HG02840 (cell line): ENCODE results near the gene CCNL2.

Source experiments
- ATAC-seq: cut with Tn5 transposase; IDR thresholded peaks from one replicate; pipeline ENCODE4 v1.9.1; 2021; ENCODE audit warnings: mild to moderate bottlenecking, moderate library complexity, moderate number of reproducible peaks; ENCODE audit not compliant: unreplicated experiment, low FRiP score

The CCNL2 gene

DNA sequence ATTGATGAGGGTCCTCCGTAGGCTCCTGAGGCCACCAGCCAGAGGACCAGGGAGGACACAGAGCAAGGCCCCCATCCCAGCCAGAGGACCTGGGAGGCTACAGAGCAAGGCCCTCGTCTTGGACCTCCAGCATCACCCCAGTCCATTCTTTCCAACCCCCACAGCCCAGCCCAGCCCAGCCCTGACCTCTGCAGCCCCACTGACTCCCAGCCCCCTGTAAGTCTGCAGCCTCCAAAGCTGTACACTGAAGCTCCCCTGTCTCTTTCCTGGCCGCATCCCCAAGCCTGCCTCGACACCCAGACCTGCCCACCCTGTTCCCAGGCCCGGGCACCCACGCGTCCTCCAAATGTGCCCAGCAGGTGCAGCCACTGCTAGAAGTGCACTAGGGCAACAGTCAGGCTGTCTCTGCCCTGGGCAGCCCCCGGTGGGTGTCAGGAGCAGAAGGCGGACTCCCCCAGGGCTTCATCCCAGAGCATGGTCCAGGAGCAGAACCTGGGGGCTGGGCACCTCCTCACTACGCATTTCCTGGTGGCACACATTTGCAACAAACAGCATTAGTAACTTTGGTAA, 52.0 kb downstream of the CCNL2 start:
- ATAC-seq, result no peak

DNA sequence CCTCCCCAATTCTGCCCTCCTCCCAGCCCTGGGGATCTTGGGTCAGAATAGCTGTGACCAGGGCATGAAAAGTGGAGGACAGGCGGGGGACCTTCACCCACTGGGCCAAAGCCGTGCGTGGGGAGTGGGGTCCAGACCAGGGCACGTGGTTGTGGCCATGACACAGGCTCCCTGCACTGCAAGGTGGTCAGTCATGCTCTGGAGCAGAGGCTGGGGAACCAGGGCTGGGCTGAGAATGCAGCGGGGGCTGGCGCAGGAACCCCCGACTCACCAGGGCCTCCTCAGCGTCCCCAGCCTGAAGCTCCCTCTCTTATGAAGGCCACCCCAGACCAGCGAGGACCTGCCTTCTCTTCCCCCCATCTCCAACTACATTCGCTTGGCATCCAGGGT, 52.6 kb downstream of the CCNL2 start:
- ATAC-seq, result no peak

DNA sequence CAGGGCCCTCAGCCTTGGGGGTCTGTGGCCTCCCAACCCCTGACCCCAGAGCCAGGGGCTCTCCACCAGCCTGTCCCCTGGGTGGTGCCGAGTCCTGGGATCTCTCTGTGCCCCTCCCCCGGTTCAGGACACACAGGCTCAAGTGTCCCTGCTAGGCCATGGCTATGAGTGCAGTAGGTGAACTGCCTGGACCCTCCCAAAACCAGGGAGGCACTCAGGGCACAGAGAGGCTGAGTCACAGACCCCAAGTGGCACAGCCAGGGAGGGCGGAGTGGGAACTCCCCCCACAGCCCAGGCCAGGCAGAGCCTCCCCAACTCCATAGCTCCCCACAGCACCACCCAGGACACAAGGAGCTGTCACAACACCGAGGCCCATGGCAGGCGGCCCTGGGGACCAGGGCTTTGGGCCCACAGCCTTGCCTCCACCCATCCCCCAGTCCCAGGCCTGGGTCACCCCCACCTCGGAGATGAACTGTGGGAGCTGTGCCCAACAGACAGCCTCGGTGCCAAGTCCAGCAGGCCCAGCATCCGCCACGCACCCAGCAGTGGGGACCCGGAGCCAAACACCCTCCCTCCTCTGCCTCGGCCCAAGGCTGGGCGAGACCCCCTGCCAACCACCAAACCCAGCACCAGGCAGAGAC, 53.2 kb downstream of the CCNL2 start:
- ATAC-seq, result no peak

DNA sequence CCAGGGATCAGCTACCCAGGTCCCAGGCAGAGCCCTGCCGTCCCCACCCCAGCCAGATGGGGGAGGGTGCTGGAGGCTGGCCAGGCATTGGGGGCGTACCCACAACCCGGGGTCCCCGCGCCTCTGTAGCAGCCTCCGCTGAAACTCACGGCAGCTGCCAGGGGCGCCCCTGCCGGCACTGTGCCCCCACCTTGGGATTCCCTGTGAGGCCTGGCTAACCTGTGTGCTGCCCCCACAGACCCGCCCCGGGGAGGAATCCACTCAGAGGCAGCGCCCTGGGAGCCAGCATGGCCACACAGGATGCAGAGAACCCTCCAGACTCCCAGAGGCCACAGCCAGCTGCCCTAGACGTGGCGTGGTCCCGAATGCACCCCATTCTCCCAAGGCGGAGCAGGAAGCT, 53.8 kb downstream of the CCNL2 start:
- no peak for ATAC-seq

DNA sequence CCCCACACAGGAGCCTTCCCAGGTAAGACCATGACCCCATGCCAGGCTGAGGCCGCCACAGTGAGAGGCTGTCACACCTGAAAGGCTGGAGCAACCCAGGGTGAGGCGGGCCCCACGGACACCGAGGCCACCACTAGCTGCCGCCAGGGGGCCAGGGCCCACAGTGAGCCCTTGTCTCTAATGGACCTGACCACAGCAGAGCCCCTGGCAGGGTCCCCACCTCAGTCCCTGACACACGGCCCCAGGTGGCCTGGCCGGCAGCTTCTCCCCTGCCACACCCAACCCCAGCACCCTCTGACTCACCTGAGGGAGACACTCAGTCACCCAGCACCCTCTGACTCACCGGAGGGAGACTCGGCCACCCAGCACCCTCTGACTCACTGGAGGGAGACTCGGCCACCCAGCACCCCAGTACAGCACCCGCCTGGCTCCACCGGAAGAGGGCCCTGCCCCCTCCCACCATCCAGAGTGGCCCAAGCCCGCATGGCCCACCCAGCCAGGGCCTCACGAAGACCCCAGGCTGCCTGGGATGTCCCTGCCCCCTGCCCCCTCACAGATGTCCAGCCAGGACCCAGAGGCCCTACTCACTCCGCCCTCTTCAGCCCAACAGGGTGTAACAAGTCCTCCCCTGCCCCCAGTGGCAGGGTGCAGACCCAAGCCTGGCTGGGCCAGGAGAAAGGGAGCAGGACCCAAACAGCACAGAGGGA, 54.3 kb downstream of the CCNL2 start:
- no peak for ATAC-seq

DNA sequence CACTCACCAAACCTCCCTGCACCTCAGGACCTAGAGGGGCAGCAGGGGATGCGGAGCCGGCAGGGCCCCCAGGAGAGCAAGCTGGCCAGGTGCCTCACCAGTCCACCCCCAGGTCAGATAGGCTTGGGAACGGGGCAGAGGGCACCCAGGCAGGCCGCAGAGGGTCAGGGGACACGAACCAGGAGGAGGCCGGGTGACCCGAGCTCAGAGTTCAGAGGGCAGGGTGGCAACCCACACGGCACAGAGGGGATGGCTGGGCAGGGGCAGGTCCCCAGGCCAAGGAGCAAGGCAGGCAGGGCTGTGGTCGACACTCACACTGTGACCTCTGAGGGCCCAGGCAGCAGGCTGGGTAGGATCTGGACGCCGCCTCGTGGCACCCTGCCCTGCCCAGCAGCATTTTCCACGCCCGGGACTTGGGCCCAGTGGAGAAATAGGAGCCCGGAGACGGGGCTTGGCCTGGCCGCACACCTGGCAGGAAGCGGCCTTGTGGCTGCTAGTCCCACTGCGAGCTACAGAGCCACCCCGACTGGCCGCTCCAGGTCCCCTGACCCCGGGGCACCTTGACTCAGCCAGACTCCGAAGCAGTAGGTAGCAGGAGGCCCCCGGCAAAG, 55.2 kb downstream of the CCNL2 start:
- ATAC-seq, result no peak

DNA sequence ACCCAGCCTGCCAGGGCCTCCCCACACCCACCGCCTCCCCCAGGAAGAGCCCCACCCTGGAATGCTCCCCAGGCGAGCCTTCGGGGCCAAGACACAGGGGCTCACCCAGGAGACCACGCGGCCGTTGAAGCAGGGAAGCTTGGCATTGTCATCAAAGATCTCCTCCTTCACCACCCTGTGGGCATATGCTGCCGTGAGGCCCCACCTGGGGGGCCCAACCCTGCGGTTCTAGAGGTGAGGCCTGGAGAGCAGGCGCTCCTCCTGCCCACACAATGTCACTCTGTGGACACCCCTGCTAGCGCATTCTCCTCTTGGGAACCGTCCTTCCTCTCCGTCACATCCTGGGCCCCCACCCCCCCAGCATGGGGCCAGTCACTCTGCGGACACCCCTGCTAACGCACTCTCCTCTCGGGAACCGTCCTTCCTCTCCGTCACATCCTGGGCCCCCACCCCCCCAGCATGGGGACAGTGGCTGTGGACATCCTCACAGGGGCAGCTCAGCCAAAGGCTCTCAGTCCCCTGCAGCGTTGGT, 56.5 kb downstream of the CCNL2 start:
- ATAC-seq, result no peak

DNA sequence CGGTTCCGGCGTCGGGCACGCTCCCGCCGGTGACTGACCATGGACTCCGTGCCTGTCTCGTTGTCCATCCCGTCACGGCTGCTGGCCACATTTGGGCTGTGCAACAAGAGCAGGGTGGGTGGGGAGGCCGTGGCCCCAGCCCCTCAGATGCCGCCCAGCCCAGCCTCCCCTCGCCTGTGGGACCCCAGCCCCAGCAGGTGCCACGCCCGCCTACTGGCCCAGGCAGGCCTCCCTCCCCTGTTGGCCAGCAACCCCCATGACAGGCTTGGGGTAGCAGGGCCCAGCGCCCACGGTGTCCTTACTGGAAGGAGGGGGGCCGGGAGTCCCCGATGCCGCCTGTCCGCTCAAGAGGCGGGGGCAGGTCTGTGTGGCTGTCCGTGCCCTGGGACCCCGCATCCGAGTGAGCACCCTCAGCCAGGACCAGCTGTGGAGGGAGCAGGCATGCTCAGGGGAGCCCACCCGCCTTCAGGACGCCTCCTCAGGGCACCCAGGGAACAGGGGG, 57.0 kb downstream of the CCNL2 start:
- ATAC-seq, result no peak

DNA sequence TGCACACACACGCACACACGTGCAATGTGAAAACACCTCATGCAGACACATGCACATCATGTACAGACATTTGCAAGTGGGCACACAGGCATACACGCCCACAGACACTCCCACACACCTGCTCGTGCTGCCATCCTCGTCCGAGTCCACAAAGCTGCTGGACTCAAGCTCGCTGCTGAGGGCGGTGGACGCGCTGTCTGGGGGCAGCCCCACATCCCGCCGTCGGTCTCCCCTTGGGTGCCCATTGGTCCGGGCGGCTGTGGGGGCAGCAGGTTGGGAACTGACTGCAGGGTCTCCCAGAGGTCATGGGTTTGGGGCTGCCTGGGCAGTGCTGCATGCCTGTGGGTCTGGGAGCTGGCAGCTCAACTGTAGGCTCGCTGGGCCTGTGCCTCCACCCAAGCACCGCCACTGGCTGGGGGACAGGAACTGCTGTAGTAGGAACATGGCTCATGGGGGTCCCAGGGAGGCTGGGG, 57.5 kb downstream of the CCNL2 start:
- no peak for ATAC-seq

DNA sequence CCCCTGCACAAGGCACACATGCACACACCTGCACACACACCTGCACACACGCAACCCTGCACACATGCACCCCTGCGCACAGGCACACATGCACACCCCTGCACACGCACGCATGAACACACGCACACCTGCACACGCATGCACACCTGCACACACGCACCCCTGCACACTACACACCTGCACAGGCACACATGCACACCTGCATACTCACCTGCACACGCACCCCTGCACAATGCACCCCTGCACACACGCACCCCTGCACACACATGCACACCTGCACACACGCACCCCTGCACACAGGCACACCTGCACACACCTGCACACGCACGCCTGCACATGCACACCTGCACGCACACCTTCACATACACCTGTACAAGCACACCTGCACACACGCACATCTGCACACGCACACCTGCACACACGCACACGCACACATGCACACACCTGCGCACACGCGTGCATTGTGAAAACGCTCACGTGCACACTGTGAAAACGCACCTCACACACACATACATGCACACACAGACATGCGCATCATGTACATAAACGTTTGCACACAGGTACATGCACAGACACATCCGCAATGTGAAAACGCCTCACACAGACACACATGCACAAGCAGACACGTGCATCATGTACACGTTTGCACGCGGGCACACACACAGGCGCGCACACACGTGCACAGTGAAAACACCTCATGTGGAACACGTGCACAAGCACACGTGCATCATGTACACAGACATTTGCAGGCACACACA, 58.2 kb downstream of the CCNL2 start:
- ATAC-seq, result no peak

DNA sequence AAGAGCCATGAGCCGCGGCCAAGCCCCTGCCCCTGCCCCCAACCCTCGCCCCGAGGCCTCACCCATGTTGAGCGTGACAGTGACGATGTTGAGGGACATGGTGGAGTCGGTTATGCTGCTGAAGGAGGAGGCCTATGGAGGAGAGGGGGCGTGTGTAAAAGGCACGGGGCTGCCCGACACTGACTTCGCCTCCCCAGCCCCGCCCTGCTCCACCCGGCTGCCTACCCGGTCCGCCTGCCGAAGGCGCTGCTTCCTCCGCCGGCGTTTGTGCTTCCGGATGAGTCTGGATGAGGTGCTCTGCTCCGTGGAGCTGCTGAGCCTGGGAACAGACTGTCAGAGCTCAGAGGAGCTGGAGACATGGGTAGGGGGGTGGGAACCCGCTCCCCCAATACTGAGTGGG, 59.0 kb downstream of the CCNL2 start:
- no peak for ATAC-seq

DNA sequence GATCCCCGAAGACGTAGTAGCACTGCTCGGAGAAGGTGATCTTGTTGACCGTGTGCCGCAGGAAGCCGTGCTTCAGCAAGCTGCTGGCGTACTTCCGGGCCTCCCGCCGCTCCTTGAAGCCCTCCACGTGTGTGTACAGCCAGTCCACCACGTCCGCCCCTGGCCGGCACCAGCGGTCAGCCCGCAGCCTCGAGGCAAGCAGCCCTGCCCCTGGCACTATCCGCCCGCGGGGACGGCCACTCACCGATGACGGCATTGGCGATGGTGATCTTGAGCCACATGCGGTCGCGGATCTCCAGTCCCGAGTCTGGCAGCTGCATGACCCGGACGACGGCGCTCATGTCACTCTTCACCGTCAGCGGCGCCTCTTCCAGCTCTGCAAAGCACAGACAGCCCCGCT, 60.9 kb downstream of the CCNL2 start:
- ATAC-seq, result no peak

DNA sequence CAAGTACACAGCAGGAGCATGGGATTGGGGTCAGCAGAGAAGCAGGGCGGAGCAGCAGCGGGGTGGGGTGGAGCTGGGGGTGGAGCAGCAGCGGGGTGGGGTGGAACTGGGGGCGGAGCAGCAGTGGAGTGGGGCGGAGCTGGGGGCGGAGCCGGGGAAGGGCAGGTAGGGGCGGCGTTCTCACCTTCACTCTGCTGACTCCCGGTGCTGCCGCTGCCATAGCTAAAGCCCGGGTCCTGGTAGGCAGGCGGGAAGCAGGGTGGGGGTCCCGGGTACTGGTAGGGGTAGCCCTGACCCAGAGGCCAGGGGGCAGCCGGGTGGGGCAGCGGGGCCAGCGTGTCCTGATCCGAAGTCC, 61.4 kb downstream of the CCNL2 start:
- ATAC-seq, result no peak

DNA sequence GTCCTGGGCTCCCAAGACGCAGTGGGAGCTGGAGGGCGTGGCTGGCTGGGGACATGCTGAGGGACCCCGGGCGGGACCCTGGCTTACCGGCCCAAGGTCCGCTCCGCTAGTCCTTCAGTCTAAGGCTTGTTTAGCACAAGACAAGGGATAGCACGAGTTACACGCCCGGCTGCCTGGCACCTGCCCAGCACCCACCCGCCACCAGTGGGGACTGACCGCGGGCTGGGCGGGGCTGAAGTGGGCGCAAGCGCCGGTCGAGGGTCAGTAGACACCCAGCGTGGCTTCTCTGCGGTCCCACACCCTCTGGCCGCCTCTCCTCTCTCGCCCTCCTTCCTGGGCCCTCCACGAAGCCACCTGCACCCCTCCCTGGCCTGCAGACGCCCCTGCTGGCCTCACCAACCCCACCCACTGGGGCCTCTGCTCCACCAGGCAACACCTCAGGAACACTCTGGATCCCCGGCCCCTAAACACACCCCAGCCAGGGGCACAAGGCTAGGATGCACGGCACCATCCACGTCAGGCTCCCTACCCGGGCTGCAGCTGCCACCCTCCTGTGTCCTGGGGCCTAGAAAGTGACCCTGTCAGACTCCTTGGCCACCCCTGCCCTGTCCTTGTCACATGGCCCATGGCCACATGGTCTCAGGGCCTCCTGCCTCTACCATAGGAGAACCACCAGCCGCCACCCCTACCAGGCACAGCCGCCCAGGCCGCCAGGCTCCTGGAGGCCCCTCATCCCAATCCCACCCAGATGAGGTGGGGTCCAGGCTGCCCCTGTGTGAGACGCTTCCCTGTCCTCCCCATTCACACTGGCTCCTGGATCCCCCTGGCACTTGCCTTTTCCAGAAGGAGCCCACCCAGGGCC, 62.0 kb downstream of the CCNL2 start:
- ATAC-seq, result no peak

DNA sequence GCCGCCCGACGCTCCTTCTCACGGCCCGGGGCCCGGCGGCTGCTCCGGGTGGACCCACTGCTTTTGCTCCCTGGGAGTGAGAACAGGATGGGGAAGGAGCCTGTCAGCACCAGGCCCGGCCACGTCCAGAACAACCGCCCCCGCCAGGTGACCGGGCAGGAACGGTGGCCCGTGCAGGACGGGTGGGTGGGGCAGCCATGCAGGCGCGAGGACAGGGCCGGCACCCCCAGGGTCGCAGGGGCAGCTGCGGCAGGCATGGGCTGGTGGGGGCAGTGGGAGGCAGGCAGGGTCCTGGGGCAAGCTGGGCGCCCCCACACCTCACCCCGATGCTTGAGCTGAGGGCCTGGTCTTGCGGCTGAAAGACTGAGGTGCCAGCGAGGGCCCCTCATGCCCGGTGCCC, 62.7 kb downstream of the CCNL2 start:
- ATAC-seq, result no peak

DNA sequence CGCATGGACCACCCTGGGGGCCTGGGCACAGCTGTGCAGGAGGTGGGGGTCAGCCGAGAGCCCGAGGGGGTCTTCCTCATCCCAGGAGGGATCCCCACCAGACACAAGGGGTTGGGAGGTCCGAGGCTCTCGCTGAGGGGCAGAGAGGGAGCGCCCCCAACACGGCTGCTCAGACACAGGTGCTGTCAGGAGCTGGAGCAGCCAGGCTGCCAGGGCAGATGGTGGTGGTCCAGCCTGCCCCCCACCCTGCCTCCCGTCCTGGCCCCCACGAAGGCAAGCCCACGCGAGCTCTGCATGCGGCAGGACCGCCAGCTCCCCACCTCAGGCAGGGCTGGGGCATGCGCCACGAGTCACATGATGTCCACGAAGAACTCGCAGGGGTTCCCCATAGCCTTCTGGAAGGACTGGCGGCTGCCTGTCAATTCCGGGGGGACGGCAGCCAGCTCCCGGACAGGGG, 63.3 kb downstream of the CCNL2 start:
- no peak for ATAC-seq
